ENCODE data around the gene FBLN1. TPM values are rescaled to one million over a fixed set of nuclear protein-coding genes. Genes with fewer than 3 reads are reported as not detected.

The FBLN1 gene
- total and polyA plus RNA-seq, 2 donors (not counting 1 experiment from before 2014, with no cell fraction given) = not detected

DNA sequence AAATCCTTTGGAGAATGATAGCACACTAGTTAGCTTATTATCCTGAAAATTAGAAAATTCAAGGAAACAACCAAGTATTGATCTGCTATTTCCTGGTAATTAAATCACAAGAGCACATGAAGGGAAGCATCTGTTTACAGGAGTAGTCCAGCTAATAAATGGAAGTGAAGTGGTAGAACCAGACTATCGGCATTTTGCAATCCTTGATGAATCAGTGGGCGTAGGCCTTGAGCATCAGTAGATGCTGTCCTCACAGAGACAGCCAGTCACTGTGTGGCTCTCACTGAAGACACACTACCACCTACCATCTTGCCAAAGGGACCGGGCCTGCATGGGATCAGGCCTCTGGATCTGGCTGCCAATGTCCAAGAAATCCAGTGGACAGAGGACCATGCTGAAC lies 69.8 kb downstream of the FBLN1 start:
- Histone ChIP-seq H4K20me1 (ENCODE audit: control insufficient read depth, insufficient read depth, low read length, poor library complexity, severe bottlenecking) (no peaks in the 10 kb centered on the region), H3K4me2 (replicated peaks; ENCODE audit: low read depth, low read length, poor library complexity, severe bottlenecking) (no peak overlapping the region), H3K9ac (ENCODE audit: low read length) (no peak overlapping the region), H3K27me3 (replicated peaks in 1 of 4; ENCODE audit: control extremely low read depth in 1 of 4, control insufficient read depth in 3 of 4, insufficient read depth in 4 of 4, low read length in 3 of 4) (peaks cover 0 to 24% (median 3%) of the 10 kb centered on the region in 4 experiments), H3K79me2 (ENCODE audit: control insufficient read depth, insufficient read depth, low read length) (no peaks in the 10 kb centered on the region), H2AFZ (ENCODE audit: insufficient read depth, low read depth, low read length, poor library complexity, severe bottlenecking) (no peak overlapping the region), H3K9me3 (ENCODE audit: control extremely low read depth in 1 of 3, control insufficient read depth in 2 of 3, insufficient read depth in 1 of 3, low read length in 2 of 3) (peaks cover 4 to 28% (median 10%) of the 10 kb centered on the region in 3 donors), H3K4me1 (ENCODE audit: control insufficient read depth in 2 of 2, insufficient read depth in 2 of 2, low read length in 2 of 2) (no peaks in the 10 kb centered on the region), H3K27ac (ENCODE audit: low read length in 2 of 2) (no peak overlapping the region), H3K36me3 (replicated peaks in 1 of 2; ENCODE audit: control extremely low read depth in 1 of 2, control insufficient read depth in 1 of 2, extremely low read depth in 1 of 2, insufficient read depth in 2 of 2, low read length in 1 of 2) (no peaks in the 10 kb centered on the region), H3K4me3 (ENCODE audit: control extremely low read depth in 1 of 5, extremely low read depth in 1 of 5, insufficient read depth in 1 of 5, low read depth in 2 of 5, low read length in 4 of 5) (no peak overlapping the region)
- Mint-ChIP-seq H3K4me3 (no peak overlapping the region), H3K9me3 (ENCODE audit: insufficient read depth) (peaks cover 3% of the 10 kb centered on the region), H3K27ac (no peak overlapping the region), H3K4me1 (no peaks in the 10 kb centered on the region), H3K27me3 (peaks cover 20% of the 10 kb centered on the region)
- intact Hi-C loops (cut with micrococcal nuclease) = no loop called here
- no peak for ATAC-seq (ENCODE audit: low read depth)
- WGBS (ENCODE audit: insufficient coverage) = 100% methylated on average over 2 of the region's 3 CpGs
- CTCF ChIA-PET = interaction anchor here (0.7 kb wide), 1 partner anchor 723 kb away, joined by 3 read pairs; no protein-coding TSS in a partner anchor
- no peak for DNase-seq
- TF ChIP-seq, protein P1, sequence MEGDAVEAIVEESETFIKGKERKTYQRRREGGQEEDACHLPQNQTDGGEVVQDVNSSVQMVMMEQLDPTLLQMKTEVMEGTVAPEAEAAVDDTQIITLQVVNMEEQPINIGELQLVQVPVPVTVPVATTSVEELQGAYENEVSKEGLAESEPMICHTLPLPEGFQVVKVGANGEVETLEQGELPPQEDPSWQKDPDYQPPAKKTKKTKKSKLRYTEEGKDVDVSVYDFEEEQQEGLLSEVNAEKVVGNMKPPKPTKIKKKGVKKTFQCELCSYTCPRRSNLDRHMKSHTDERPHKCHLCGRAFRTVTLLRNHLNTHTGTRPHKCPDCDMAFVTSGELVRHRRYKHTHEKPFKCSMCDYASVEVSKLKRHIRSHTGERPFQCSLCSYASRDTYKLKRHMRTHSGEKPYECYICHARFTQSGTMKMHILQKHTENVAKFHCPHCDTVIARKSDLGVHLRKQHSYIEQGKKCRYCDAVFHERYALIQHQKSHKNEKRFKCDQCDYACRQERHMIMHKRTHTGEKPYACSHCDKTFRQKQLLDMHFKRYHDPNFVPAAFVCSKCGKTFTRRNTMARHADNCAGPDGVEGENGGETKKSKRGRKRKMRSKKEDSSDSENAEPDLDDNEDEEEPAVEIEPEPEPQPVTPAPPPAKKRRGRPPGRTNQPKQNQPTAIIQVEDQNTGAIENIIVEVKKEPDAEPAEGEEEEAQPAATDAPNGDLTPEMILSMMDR (IDR thresholded peaks at IDR 0.05) = no peak
- TF ChIP-seq EZH2 (IDR thresholded peaks at IDR 0.05; ENCODE audit: borderline replicate concordance, insufficient read depth, low read depth, low read length, poor library complexity, severe bottlenecking) = no peak
- POLR2A ChIA-PET = no interaction called here

DNA sequence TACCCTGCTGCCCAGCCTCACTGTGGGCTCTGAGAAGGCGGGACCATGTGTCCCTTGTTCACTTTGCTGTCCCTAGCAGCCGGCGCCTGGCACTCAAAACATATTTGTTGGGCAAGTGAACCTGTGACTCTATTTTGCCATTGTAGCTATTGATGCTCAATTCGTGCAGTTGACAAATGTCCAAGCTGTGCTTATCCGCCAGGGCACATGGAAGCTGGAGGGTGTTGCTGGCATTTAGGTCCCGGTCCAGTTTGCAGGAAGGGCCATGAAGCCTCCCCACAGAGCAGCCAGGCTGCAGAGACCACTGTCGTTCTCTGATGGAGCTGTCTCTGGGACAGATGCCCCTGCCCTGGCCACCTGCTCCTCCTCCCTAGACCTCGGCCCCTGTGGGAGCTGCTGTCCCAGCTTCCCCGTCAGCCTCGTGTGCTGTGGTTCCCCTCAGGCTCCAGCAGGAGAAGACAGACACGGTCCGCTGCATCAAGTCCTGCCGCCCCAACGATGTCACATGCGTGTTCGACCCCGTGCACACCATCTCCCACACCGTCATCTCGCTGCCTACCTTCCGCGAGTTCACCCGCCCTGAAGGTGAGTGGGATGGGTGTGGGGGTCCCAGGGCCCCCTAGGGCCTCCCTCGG lies 71.5 kb downstream of the FBLN1 start:
- H3K4me2 ChIP-seq (replicated peaks; ENCODE audit: low read depth, low read length, poor library complexity, severe bottlenecking) = no peak overlapping the region
- peaks cover 4 to 24% (median 10%) of the 10 kb centered on the region in 3 donors for H3K9me3 ChIP-seq (ENCODE audit: control extremely low read depth in 1 of 3, control insufficient read depth in 2 of 3, insufficient read depth in 1 of 3, low read length in 2 of 3)
- peaks cover 0 to 29% (median 7%) of the 10 kb centered on the region in 4 experiments for H3K27me3 ChIP-seq (replicated peaks in 1 of 4; ENCODE audit: control extremely low read depth in 1 of 4, control insufficient read depth in 3 of 4, insufficient read depth in 4 of 4, low read length in 3 of 4)
- H3K27me3 Mint-ChIP-seq = peaks cover 20% of the 10 kb centered on the region
- H3K9me3 Mint-ChIP-seq (ENCODE audit: insufficient read depth) = peaks cover 3% of the 10 kb centered on the region
- no peaks in the 10 kb centered on the region for H3K4me1 Mint-ChIP-seq
- H3K9ac ChIP-seq (ENCODE audit: low read length) = no peak overlapping the region
- POLR2A ChIA-PET = no interaction called here
- H3K4me1 ChIP-seq (ENCODE audit: control insufficient read depth in 2 of 2, insufficient read depth in 2 of 2, low read length in 2 of 2) = peaks cover 3% of the 10 kb centered on the region in 2 donors
- no peak overlapping the region for H3K4me3 ChIP-seq (ENCODE audit: control extremely low read depth in 1 of 5, extremely low read depth in 1 of 5, insufficient read depth in 1 of 5, low read depth in 2 of 5, low read length in 4 of 5)
- H3K27ac ChIP-seq (ENCODE audit: low read length in 2 of 2) = no peak overlapping the region
- H3K4me3 Mint-ChIP-seq = no peak overlapping the region
- no peak overlapping the region for H3K27ac Mint-ChIP-seq
- no peaks in the 10 kb centered on the region for H3K36me3 ChIP-seq (replicated peaks in 1 of 2; ENCODE audit: control extremely low read depth in 1 of 2, control insufficient read depth in 1 of 2, extremely low read depth in 1 of 2, insufficient read depth in 2 of 2, low read length in 1 of 2)
- WGBS (ENCODE audit: insufficient coverage) = 64% methylated on average over 19 of the region's 23 CpGs
- no peaks in the 10 kb centered on the region for H4K20me1 ChIP-seq (ENCODE audit: control insufficient read depth, insufficient read depth, low read length, poor library complexity, severe bottlenecking)
- DNase-seq = no peak
- no peak for ATAC-seq (ENCODE audit: low read depth)
- TF ChIP-seq, protein P1 (IDR thresholded peaks at IDR 0.05) = no peak
- TF ChIP-seq EZH2 (IDR thresholded peaks at IDR 0.05; ENCODE audit: borderline replicate concordance, insufficient read depth, low read depth, low read length, poor library complexity, severe bottlenecking) = no peak
- intact Hi-C loops (cut with micrococcal nuclease) = no loop called here
- H3K79me2 ChIP-seq (ENCODE audit: control insufficient read depth, insufficient read depth, low read length) = no peaks in the 10 kb centered on the region
- CTCF ChIA-PET = interaction anchor here (0.7 kb wide), 1 partner anchor 404 kb away, joined by 3 read pairs; no protein-coding TSS in a partner anchor
- no peak overlapping the region for H2AFZ ChIP-seq (ENCODE audit: insufficient read depth, low read depth, low read length, poor library complexity, severe bottlenecking)

All from B cell (primary cell).